Mesodermal cell (in vitro differentiated cells): Measurements from ENCODE around the gene SLC6A7.

Experiments used
- H3K27ac ChIP-seq: 2 replicates; pipeline ENCODE4 v1.7.0; 2013; ENCODE audit warnings: mild to moderate bottlenecking, low read depth, low read length, moderate library complexity; ENCODE audit not compliant: severe bottlenecking
- H3K36me3 ChIP-seq: 2 replicates; pipeline ENCODE4 v1.7.1; 2013; ENCODE audit warnings: mild to moderate bottlenecking, low read length, moderate library complexity; ENCODE audit not compliant: control insufficient read depth, insufficient read depth
- H3K4me1 ChIP-seq: one replicate; pipeline ENCODE4 v1.7.1; 2013; ENCODE audit warnings: mild to moderate bottlenecking, low read length; ENCODE audit not compliant: insufficient read depth, control insufficient read depth, poor library complexity, severe bottlenecking
- H3K4me3 ChIP-seq: 2 replicates; pipeline ENCODE4 v1.7.0; 2013; ENCODE audit warnings: low read length, control low read depth, mild to moderate bottlenecking; ENCODE audit not compliant: insufficient read depth, poor library complexity, severe bottlenecking; ENCODE audit errors: extremely low read depth
- H3K9me3 ChIP-seq: 2 replicates; pipeline ENCODE4 v1.7.1; 2013; ENCODE audit warnings: mild to moderate bottlenecking, low read length, moderate library complexity; ENCODE audit not compliant: control insufficient read depth
- WGBS, 2 experiments: methylation state at CpG; one replicate each; pipeline ENCODE4 v1.1.5; 2013; ENCODE audit warnings: missing lambda C conversion rate in 2 of 2; ENCODE audit not compliant: insufficient coverage in 2 of 2; 5-methylcytosine and 5-hydroxymethylcytosine counted together

SLC6A7 gene

GRCh38 chr5:150218693-150219035, 28.8 kb downstream of the SLC6A7 start:
- 88 to 94% methylated on average over 4 to 5 of the region's 5 CpGs for WGBS, 2 experiments

GRCh38 chr5:150219142-150219541, 29.3 kb downstream of the SLC6A7 start:
- no peaks in the 10 kb centered on the region for H3K36me3 ChIP-seq
- H3K27ac ChIP-seq, result no peak overlapping the region
- H3K4me3 ChIP-seq, result no peak overlapping the region
- no peaks in the 10 kb centered on the region for H3K9me3 ChIP-seq
- H3K4me1 ChIP-seq, result peaks cover 1% of the 10 kb centered on the region

More at GRCh38 chr5:150218693-150219035, 28.8 kb downstream of the SLC6A7 start:
- no peaks in the 10 kb centered on the region for H3K36me3 ChIP-seq
- H3K27ac ChIP-seq, result no peak overlapping the region
- no peaks in the 10 kb centered on the region for H3K4me1 ChIP-seq
- H3K9me3 ChIP-seq, result no peaks in the 10 kb centered on the region
- H3K4me3 ChIP-seq, result no peak overlapping the region

GRCh38 chr5:150219861-150220260, 30.0 kb downstream of the SLC6A7 start:
- H3K9me3 ChIP-seq, result no peaks in the 10 kb centered on the region
- H3K27ac ChIP-seq, result no peak overlapping the region
- peaks cover 8% of the 10 kb centered on the region for H3K4me1 ChIP-seq
- WGBS, 2 experiments, result 94 to 100% methylated on average over 1 to 2 of the region's 2 CpGs
- H3K36me3 ChIP-seq, result no peaks in the 10 kb centered on the region
- no peak overlapping the region for H3K4me3 ChIP-seq

DNA sequence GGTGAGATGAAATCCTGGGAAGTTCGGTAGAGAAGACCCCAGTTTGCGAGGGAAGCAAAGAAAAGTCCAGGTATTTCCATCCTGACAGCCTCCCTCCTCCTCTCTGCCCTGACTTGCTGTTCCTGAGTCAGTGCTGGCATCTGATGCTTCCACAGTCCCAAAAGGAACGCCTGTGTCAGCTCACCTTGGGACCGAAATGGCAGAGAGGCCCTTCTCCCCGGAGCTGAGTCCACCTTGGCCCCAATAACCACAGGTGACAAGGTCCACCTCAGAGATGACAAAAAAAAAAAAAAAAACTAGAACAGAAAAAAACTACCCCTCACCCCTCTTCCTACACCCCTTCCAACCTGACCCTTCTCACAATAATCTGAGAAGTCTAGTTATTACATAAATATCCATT, 31.6 kb downstream of the SLC6A7 start:
- WGBS, 2 experiments, result 81 to 89% methylated on average over 5 of the region's 5 CpGs
- H3K4me3 ChIP-seq, result no peak overlapping the region
- no peaks in the 10 kb centered on the region for H3K9me3 ChIP-seq
- no peaks in the 10 kb centered on the region for H3K36me3 ChIP-seq
- H3K4me1 ChIP-seq, result peaks cover 8% of the 10 kb centered on the region
- no peak overlapping the region for H3K27ac ChIP-seq

DNA sequence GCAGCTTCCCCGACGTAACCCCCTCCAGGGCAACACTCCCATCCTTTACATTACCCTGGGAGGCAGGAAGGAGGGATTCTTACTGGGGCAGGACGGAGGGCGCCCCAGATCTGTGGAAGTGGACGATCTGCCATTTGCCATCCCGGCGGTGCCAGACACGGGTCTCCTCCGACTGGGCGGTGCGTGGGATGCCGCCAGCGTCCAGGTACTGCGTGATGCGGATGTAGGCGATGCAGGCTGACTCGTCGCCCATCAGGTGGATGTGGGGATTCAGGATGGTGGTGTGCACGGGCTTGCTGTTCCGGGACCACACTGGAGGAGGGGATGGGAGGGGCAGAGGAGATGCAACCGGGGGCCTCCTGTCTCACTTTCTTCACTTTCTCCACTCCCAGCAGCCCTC, 33.0 kb downstream of the SLC6A7 start:
- H3K36me3 ChIP-seq, result no peaks in the 10 kb centered on the region
- H3K27ac ChIP-seq, result no peak overlapping the region
- H3K4me3 ChIP-seq, result no peak overlapping the region
- peaks cover 10% of the 10 kb centered on the region for H3K4me1 ChIP-seq
- no peaks in the 10 kb centered on the region for H3K9me3 ChIP-seq
- WGBS, 2 experiments, result 93 to 95% methylated on average over 12 to 16 of the region's 21 CpGs

- 95 to 97% methylated on average over 3 of the region's 7 CpGs for WGBS, 2 experiments
- no peak overlapping the region for H3K4me3 ChIP-seq
- H3K27ac ChIP-seq, result no peak overlapping the region
- no peaks in the 10 kb centered on the region for H3K9me3 ChIP-seq
- peaks cover 11% of the 10 kb centered on the region for H3K4me1 ChIP-seq
- no peaks in the 10 kb centered on the region for H3K36me3 ChIP-seq
Measured at GRCh38 chr5:150223474-150223873, 33.6 kb downstream of the SLC6A7 start.

DNA sequence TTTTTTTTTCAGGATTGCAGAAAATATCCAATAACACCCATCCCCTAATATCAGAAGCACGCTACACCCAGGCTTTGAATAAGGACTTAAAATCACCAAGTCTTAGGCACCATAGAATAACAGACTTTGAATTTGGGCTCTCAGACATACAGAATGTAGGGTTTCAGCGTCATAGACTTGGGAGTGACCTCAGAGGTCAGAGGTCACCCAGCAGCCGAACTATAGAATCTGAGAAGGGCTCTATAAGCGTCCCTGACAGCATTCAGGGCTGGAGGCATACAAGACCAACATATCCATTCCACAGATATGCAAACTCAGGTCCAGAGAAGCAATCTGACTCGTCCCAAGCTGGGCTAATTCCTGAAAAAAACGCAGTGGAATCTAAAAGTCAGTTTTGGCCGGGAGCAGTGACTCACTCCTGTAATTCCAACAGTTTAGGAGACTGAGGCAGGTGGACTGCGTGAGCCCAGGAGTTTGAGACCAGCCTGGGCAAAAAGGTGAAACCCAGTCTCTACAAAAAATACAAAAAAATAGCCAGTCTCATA, 34.7 kb downstream of the SLC6A7 start:
- H3K36me3 ChIP-seq, result no peaks in the 10 kb centered on the region
- no peak overlapping the region for H3K27ac ChIP-seq
- H3K9me3 ChIP-seq, result no peaks in the 10 kb centered on the region
- H3K4me1 ChIP-seq, result peaks cover 11% of the 10 kb centered on the region
- no peak overlapping the region for H3K4me3 ChIP-seq
- 57 to 73% methylated on average over 3 to 4 of the region's 8 CpGs for WGBS, 2 experiments

DNA sequence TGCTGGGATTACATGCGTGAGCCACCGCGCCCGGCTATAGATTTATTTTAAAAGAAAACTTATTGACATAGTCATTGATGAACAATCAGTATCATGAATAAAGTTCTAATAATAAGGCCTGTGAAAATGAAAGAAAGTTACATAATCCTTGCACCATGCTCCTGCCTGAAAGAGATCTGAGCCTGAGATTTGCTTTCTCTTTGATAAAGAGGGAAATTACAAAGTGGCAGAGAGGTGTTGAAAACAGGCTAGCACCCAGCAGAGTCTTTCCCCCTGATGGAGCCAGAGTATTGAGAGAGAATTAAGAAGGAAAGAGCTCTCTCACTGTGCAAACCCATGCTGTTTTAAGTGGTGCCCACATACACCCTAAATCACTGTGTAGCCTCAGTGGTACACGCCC, 37.2 kb downstream of the SLC6A7 start:
- H3K36me3 ChIP-seq, result no peaks in the 10 kb centered on the region
- no peak overlapping the region for H3K27ac ChIP-seq
- H3K4me1 ChIP-seq, result peaks cover 11% of the 10 kb centered on the region
- H3K9me3 ChIP-seq, result no peaks in the 10 kb centered on the region
- 73 to 91% methylated on average over 1 of the region's 5 CpGs for WGBS, 2 experiments
- H3K4me3 ChIP-seq, result no peak overlapping the region

DNA sequence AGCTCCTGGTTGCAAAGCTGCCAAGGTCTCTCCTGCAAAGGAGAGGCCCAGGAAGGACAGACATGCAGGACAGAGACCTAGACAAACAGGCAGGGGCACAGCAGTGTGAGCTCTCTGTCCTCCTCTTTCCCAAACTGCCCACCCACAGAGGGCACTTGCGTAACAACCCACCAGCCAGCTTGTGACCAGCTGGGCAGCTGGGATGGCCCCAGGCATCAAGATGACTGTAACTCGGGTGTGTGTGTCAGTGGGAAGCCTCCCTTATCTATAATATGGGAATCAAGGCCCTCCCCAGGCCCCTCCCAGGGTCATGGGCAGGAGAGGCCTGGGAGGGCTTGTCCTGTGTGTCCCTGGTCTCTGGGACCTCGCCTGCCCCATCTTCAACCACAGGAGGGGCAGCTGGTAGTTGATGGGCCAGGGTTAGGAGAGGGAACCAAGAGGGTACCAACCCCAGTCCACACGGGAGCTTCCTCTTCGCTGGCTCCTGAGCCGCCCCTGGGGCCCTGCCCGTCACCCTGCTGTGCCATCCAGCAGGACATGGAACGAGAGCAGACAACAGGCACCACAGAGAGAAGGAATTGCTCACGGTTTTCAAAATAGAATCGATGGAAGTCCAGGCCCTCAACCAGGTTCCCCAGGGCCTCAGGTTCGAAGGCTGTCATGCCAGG, 37.9 kb downstream of the SLC6A7 start:
- no peak overlapping the region for H3K27ac ChIP-seq
- H3K4me3 ChIP-seq, result no peak overlapping the region
- 79 to 85% methylated on average over 9 to 10 of the region's 11 CpGs for WGBS, 2 experiments
- peaks cover 11% of the 10 kb centered on the region for H3K4me1 ChIP-seq
- no peaks in the 10 kb centered on the region for H3K36me3 ChIP-seq
- H3K9me3 ChIP-seq, result no peaks in the 10 kb centered on the region

DNA sequence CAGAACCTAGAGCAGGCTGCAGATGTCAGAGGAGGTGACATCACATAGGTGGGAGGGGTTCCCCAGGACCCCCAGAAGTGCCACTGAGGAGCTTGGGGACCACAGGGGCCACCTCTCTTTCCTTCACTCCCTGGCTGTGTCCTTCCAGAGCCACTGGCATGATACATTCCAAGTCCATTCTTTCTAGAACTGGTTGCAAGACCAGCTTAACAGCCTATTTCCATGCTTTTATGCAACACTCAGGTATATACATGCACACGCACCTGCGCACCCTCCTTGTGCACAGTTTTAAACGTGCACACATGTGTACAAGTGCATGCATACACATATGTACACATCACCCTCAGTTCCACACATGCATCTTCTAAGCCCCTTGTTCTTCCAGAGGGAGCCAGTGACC, 39.7 kb downstream of the SLC6A7 start:
- Histone ChIP-seq H3K36me3 (no peaks in the 10 kb centered on the region), H3K4me3 (no peak overlapping the region), H3K9me3 (no peaks in the 10 kb centered on the region), H3K27ac (no peak overlapping the region), H3K4me1 (peaks cover 8% of the 10 kb centered on the region)
- WGBS, 2 experiments, result 84 to 96% methylated on average over 3 of the region's 3 CpGs

DNA sequence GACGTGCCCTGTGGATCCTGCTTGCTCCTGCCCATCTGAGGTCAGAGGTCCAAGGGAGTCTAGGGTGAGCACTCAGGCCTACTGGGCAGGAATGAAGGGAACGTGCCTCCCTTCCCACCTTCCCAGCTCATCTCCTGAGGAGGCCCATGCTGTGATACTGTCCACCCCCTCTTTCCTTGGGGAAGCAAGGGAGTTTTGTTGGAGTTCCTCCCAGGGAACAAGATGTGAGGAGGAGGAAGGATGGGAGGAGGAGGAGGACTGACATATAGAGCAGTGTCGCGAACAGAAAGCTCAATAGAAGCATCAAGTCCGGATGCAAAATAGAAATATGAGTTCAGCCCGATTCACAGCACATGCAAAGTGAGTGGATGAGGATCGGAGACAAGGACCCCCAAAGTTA, 41.0 kb downstream of the SLC6A7 start:
- Histone ChIP-seq H3K4me3 (no peak overlapping the region), H3K4me1 (peaks cover 7% of the 10 kb centered on the region), H3K27ac (no peak overlapping the region), H3K9me3 (no peaks in the 10 kb centered on the region), H3K36me3 (no peaks in the 10 kb centered on the region)
- 90 to 95% methylated on average over 6 of the region's 7 CpGs for WGBS, 2 experiments
